ENCODE results near the gene C3orf80. TPM values are rescaled to one million over a fixed set of nuclear protein-coding genes. Genes with fewer than 3 reads are reported as not detected.
"Not testable (repeated sequence)": the region's sequence is repeated elsewhere in the genome, so short reads cannot be mapped to it uniquely, and the experiment has no call there.

The C3orf80 gene
- total and polyA plus RNA-seq, 10 of the 15 experiments (the other 5 are each of a cell fraction or from before 2014, with no cell fraction given) = 0.02 to 0.04 TPM; not detected in 8

DNA sequence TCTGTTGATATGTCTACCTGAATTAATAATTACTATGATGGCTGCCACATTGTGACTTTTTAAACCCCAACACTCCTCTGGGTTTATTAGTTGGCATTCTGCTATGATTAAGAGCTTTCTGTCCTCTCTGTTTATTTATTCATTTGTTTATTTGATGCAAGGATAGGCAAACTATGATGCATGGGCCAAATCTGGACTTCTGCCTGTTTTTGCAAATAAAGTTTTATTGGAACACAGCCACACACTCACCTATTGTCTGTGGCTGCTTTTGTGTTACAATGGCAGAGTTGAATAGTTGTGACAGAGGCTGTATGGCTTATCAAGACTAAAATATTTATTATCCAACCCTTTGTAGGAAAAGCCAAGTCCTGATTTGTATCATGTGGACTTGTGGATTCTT is 48.3 kb upstream of the C3orf80 start:
- Histone ChIP-seq H3K4me3 (no peak overlapping the region), H3K27ac (ENCODE audit: control insufficient read depth, insufficient read depth) (no peak overlapping the region), H2AFZ (ENCODE audit: control insufficient read depth, low read depth, low read length) (no peak overlapping the region), H3K27me3 (replicated peaks in 1 of 2; ENCODE audit: control insufficient read depth in 2 of 2, insufficient read depth in 2 of 2, low read length in 1 of 2) (no peaks in the 10 kb centered on the region), H3K36me3 (ENCODE audit: control insufficient read depth in 2 of 2, insufficient read depth in 2 of 2, low read length in 1 of 2) (no peaks in the 10 kb centered on the region), H3K4me1 (ENCODE audit: control insufficient read depth, insufficient read depth, low read length) (no peaks in the 10 kb centered on the region), H3K9ac (ENCODE audit: control insufficient read depth, insufficient read depth, low read length) (no peak overlapping the region), H3K4me2 (ENCODE audit: control insufficient read depth, insufficient read depth) (no peak overlapping the region), H3K9me3 (replicated peaks; ENCODE audit: control insufficient read depth, insufficient read depth, low read length) (no peaks in the 10 kb centered on the region), H3K79me2 (ENCODE audit: control insufficient read depth, insufficient read depth, low read length) (no peaks in the 10 kb centered on the region), H4K20me1 (ENCODE audit: control insufficient read depth, insufficient read depth) (no peaks in the 10 kb centered on the region)
- SMC1A ChIA-PET (ENCODE audit: uncharacterized antibody, unreplicated experiment) = interaction anchor here (0.8 to 0.9 kb wide), 2 partner anchors 12 to 24 kb away, joined by 3 read pairs; no protein-coding TSS in a partner anchor
- DNase-seq (ENCODE audit: low read depth, low spot score) (no peak), ATAC-seq (no peak), FAIRE-seq (no peak)
- CTCF ChIA-PET = no interaction called here
- in situ Hi-C loops (cut with MboI) (no loop called here), intact Hi-C loops (cut with micrococcal nuclease; ENCODE audit: unreplicated experiment) (no loop called here)
- TF ChIP-seq SREBF2 (IDR thresholded peaks at IDR 0.05; ENCODE audit: low read length) (no peak), RBBP5 (conservative IDR thresholded peaks at IDR 0.05) (no peak), SUZ12 (IDR thresholded peaks at IDR 0.05; ENCODE audit: unreplicated experiment) (no peak), CHD4 (IDR thresholded peaks at IDR 0.05) (no peak), TAF1 (IDR thresholded peaks at IDR 0.05; ENCODE audit: borderline replicate concordance, low read depth, low read length) (no peak), POU2F2 (IDR thresholded peaks at IDR 0.05; ENCODE audit: borderline replicate concordance, low read depth, low read length) (no peak), CHD2 (IDR thresholded peaks at IDR 0.05; ENCODE audit: borderline replicate concordance, low read depth, low read length) (no peak), ZNF384 (IDR thresholded peaks at IDR 0.05; ENCODE audit: borderline replicate concordance, low read depth, low read length) (no peak), KAT2A (conservative IDR thresholded peaks at IDR 0.05; ENCODE audit: control insufficient read depth, low read depth, low read length) (no peak), NFXL1 (IDR thresholded peaks at IDR 0.05; ENCODE audit: borderline replicate concordance) (no peak), YBX1 (IDR thresholded peaks at IDR 0.05) (no peak), ZNF274 (IDR thresholded peaks at IDR 0.05; ENCODE audit: insufficient read depth, insufficient read length) (no peak)
- POLR2A ChIA-PET = no interaction called here
- BruUV-seq (replicated peaks) = no TSS peak
- RAD21 ChIA-PET (ENCODE audit: unreplicated experiment) = no interaction called here

DNA sequence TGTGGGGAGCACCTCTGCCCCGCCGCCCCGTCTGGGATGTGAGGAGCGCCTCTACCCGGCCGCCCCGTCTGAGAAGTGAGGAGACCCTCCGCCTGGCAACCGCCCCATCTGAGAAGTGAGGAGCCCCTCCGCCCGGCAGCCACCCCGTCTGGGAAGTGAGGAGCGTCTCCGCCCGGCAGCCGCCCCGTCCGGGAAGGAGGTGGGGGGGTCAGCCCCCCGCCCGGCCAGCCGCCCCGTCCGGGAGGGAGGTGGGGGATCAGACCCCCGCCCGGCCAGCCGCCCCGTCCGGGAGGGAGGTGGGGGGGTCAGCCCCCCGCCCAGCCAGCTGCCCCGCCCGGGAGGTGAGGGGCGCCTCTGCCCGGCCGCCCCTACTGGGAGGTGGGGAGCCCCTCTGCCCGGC is 46.6 kb upstream of the C3orf80 start:
- H3K4me2 ChIP-seq (ENCODE audit: control insufficient read depth, insufficient read depth); H3K9ac ChIP-seq (ENCODE audit: control insufficient read depth, insufficient read depth, low read length); FAIRE-seq; H3K79me2 ChIP-seq (ENCODE audit: control insufficient read depth, insufficient read depth, low read length); DNase-seq (ENCODE audit: low read depth, low spot score); RAD21 ChIA-PET (ENCODE audit: unreplicated experiment); H3K27ac ChIP-seq (ENCODE audit: control insufficient read depth, insufficient read depth); H3K27me3 ChIP-seq (replicated peaks in 1 of 2; ENCODE audit: control insufficient read depth in 2 of 2, insufficient read depth in 2 of 2, low read length in 1 of 2); in situ Hi-C loops (cut with MboI); H2AFZ ChIP-seq (ENCODE audit: control insufficient read depth, low read depth, low read length); BruUV-seq (replicated peaks); H3K4me3 ChIP-seq; ATAC-seq; POLR2A ChIA-PET; CTCF ChIA-PET; H3K36me3 ChIP-seq (ENCODE audit: control insufficient read depth in 2 of 2, insufficient read depth in 2 of 2, low read length in 1 of 2); SMC1A ChIA-PET (ENCODE audit: uncharacterized antibody, unreplicated experiment); H3K4me1 ChIP-seq (ENCODE audit: control insufficient read depth, insufficient read depth, low read length); H4K20me1 ChIP-seq (ENCODE audit: control insufficient read depth, insufficient read depth); intact Hi-C loops (cut with micrococcal nuclease; ENCODE audit: unreplicated experiment); H3K9me3 ChIP-seq (replicated peaks; ENCODE audit: control insufficient read depth, insufficient read depth, low read length): not testable (repeated sequence)
- WGBS (ENCODE audit: insufficient coverage, insufficient replicate concordance, low lambda C conversion rate, missing lambda C conversion rate) = 85% methylated on average over 9 of the region's 35 CpGs

DNA sequence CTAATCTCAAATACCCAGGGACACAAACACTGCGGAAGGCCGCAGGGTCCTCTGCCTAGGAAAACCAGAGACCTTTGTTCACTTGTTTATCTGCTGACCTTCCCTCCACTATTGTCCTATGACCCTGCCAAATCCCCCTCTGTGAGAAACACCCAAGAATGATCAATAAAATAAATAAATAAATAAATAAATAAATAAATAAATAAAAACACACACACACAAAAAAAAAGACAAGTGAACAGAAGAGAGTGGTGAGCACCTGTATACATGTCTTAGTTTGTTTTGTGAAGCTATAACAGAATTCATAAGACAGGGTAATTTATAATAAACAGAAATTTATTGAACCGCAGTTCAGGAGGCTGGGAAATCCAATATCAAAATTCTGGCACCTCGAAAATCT is 45.8 kb upstream of the C3orf80 start:
- in situ Hi-C loops (cut with MboI); CTCF ChIA-PET: not testable (repeated sequence)
- 47% methylated on average over 2 of the region's 4 CpGs for WGBS (ENCODE audit: insufficient coverage, insufficient replicate concordance, low lambda C conversion rate, missing lambda C conversion rate)

More for the DNA sequence above, 45.8 kb upstream of the C3orf80 start:
- H3K4me1 ChIP-seq (ENCODE audit: control insufficient read depth, insufficient read depth, low read length); H3K36me3 ChIP-seq (ENCODE audit: control insufficient read depth in 2 of 2, insufficient read depth in 2 of 2, low read length in 1 of 2); intact Hi-C loops (cut with micrococcal nuclease; ENCODE audit: unreplicated experiment); RAD21 ChIA-PET (ENCODE audit: unreplicated experiment); H3K27ac ChIP-seq (ENCODE audit: control insufficient read depth, insufficient read depth); SMC1A ChIA-PET (ENCODE audit: uncharacterized antibody, unreplicated experiment); BruUV-seq (replicated peaks); ATAC-seq; H3K79me2 ChIP-seq (ENCODE audit: control insufficient read depth, insufficient read depth, low read length); H3K27me3 ChIP-seq (replicated peaks in 1 of 2; ENCODE audit: control insufficient read depth in 2 of 2, insufficient read depth in 2 of 2, low read length in 1 of 2); DNase-seq (ENCODE audit: low read depth, low spot score); H3K4me2 ChIP-seq (ENCODE audit: control insufficient read depth, insufficient read depth); H3K4me3 ChIP-seq; H3K9me3 ChIP-seq (replicated peaks; ENCODE audit: control insufficient read depth, insufficient read depth, low read length); H2AFZ ChIP-seq (ENCODE audit: control insufficient read depth, low read depth, low read length); POLR2A ChIA-PET; FAIRE-seq; H4K20me1 ChIP-seq (ENCODE audit: control insufficient read depth, insufficient read depth); H3K9ac ChIP-seq (ENCODE audit: control insufficient read depth, insufficient read depth, low read length): not testable (repeated sequence)

All from GM12878 (cell line).